WTC11 (cell line): Measurements from ENCODE around the gene CDC42EP4. TPM values are rescaled to one million over a fixed set of nuclear protein-coding genes. Genes with fewer than 3 reads are reported as not detected.

Experiments used
- ATAC-seq: fragments of 200-7000 bp; cut with Tn5 transposase; 2 replicates; pipeline ENCODE4 v1.10.0; 2021; ENCODE audit warnings: mild to moderate bottlenecking, moderate library complexity
- CTCF ChIA-PET: fragments of 300-600 bp; sonication (Branson Sonifier 250); formaldehyde crosslinking; loops from one replicate; lab custom pipeline; 2021; ENCODE audit warnings: antibody characterized with exemption; lab: Charles Lee
- POLR2A ChIA-PET: fragments of 350-600 bp; sonication (Branson Sonifier 250); formaldehyde crosslinking; loops from one replicate; lab custom pipeline; 2021; ENCODE audit warnings: antibody characterized with exemption; lab: Charles Lee
- DNase-seq: peaks from one replicate; pipeline ENCODE4 v3.0.0; 2021; ENCODE audit warnings: low spot score
- H3K27ac Mint-ChIP-seq: 2 replicates; pipeline ENCODE4 v1.8.0; 2021; ENCODE audit warnings: mixed read lengths
- H3K27me3 Mint-ChIP-seq: 2 replicates; pipeline ENCODE4 v1.8.0; 2021; ENCODE audit warnings: low read depth, mild to moderate bottlenecking, moderate library complexity, mixed read lengths
- H3K36me3 Mint-ChIP-seq: 2 replicates; pipeline ENCODE4 v1.8.0; 2021; ENCODE audit warnings: mixed read lengths
- H3K4me1 Mint-ChIP-seq: 2 replicates; pipeline ENCODE4 v1.8.0; 2022; ENCODE audit warnings: mixed read lengths
- H3K4me3 Mint-ChIP-seq: 2 replicates; pipeline ENCODE4 v1.8.0; 2021; ENCODE audit warnings: mild to moderate bottlenecking, moderate library complexity, mixed read lengths
- H3K9me3 Mint-ChIP-seq: 2 replicates; pipeline ENCODE4 v1.8.0; 2021; ENCODE audit warnings: mixed read lengths
- CREB1 ChIP-seq: sonication (generic); formaldehyde crosslinking; IDR thresholded peaks from 2 replicates; pipeline ENCODE4 v1.8.0; 2023; ENCODE audit warnings: mild to moderate bottlenecking, missing genetic modification reagents
- ELF4 ChIP-seq: sonication (generic); formaldehyde crosslinking; IDR thresholded peaks from 2 replicates; pipeline ENCODE4 v1.8.1; 2022; ENCODE audit warnings: low read depth, mild to moderate bottlenecking, moderate library complexity, missing genetic modification reagents
- ETV6 ChIP-seq: sonication (generic); formaldehyde crosslinking; IDR thresholded peaks from 2 replicates; pipeline ENCODE4 v1.8.1; 2022; ENCODE audit warnings: mild to moderate bottlenecking, missing genetic modification reagents
- FOXJ3 ChIP-seq: sonication (generic); formaldehyde crosslinking; IDR thresholded peaks from 2 replicates; pipeline ENCODE4 v1.9.0; 2021; ENCODE audit warnings: missing genetic modification reagents, mild to moderate bottlenecking, borderline replicate concordance
- FOXP1 ChIP-seq: sonication (generic); formaldehyde crosslinking; IDR thresholded peaks from 2 replicates; pipeline ENCODE4 v1.8.0; 2022; ENCODE audit warnings: missing genetic modification reagents, mild to moderate bottlenecking, moderate library complexity, borderline replicate concordance
- JAZF1 ChIP-seq: fragments of 250-450 bp; sonication (Bioruptor Pico); IDR thresholded peaks from 2 replicates; pipeline ENCODE4 v1.9.0; 2021; ENCODE audit warnings: moderate library complexity, mild to moderate bottlenecking, inconsistent platforms
- RELA ChIP-seq: sonication (generic); formaldehyde crosslinking; IDR thresholded peaks from 2 replicates; pipeline ENCODE4 v1.8.1; 2022; ENCODE audit warnings: missing genetic modification reagents, mild to moderate bottlenecking, borderline replicate concordance
- SP1 ChIP-seq: sonication (generic); formaldehyde crosslinking; conservative IDR thresholded peaks from 2 replicates; pipeline ENCODE4 v1.8.1; 2022; ENCODE audit warnings: missing genetic modification reagents
- TEAD1 ChIP-seq: sonication (generic); formaldehyde crosslinking; IDR thresholded peaks from 2 replicates; pipeline ENCODE4 v1.8.0; 2022; ENCODE audit warnings: mild to moderate bottlenecking, missing genetic modification reagents
- TEAD4 ChIP-seq: sonication (generic); formaldehyde crosslinking; IDR thresholded peaks from 2 replicates; pipeline ENCODE4 v1.8.0; 2022; ENCODE audit warnings: mild to moderate bottlenecking, missing genetic modification reagents
- TP53 ChIP-seq: sonication (generic); formaldehyde crosslinking; IDR thresholded peaks from 2 replicates; pipeline ENCODE4 v1.8.1; 2023; ENCODE audit warnings: mild to moderate bottlenecking, missing genetic modification reagents
- ZNF121 ChIP-seq: sonication (generic); formaldehyde crosslinking; IDR thresholded peaks from 2 replicates; pipeline ENCODE4 v1.8.0; 2023; ENCODE audit warnings: missing genetic modification reagents
- ZNF423 ChIP-seq: fragments of 250-450 bp; sonication (Bioruptor Pico); IDR thresholded peaks from 2 replicates; pipeline ENCODE4 v2.1.2; 2022; ENCODE audit warnings: mild to moderate bottlenecking, moderate library complexity
- total RNA-seq: library from RNA; stranded (reverse); gene quantifications from 3 replicates; pipeline ENCODE4 v1.2.3, GENCODE V29; 2021
- TF ChIP-seq, protein P1 (sequence below): sonication (generic); formaldehyde crosslinking; IDR thresholded peaks from 2 replicates; pipeline ENCODE4 v1.8.1; 2023; ENCODE audit warnings: mild to moderate bottlenecking, missing genetic modification reagents, moderate library complexity
- TF ChIP-seq, protein P2 (sequence below): sonication (generic); formaldehyde crosslinking; IDR thresholded peaks from 2 replicates; pipeline ENCODE4 v1.8.0; 2022; ENCODE audit warnings: mild to moderate bottlenecking, missing genetic modification reagents
- TF ChIP-seq, protein P3 (sequence below): sonication (generic); formaldehyde crosslinking; IDR thresholded peaks from 2 replicates; pipeline ENCODE4 v1.8.1; 2022; ENCODE audit warnings: missing genetic modification reagents, borderline replicate concordance
- TF ChIP-seq, protein P4 (sequence below): sonication (generic); formaldehyde crosslinking; IDR thresholded peaks from 2 replicates; pipeline ENCODE4 v1.8.0; 2023; ENCODE audit warnings: mild to moderate bottlenecking, missing genetic modification reagents
- TF ChIP-seq, protein P5 (sequence below): sonication (generic); formaldehyde crosslinking; conservative IDR thresholded peaks from 2 replicates; pipeline ENCODE4 v1.8.1; 2022; ENCODE audit warnings: mild to moderate bottlenecking, missing genetic modification reagents
- TF ChIP-seq, protein P6 (sequence below): sonication (generic); formaldehyde crosslinking; IDR thresholded peaks from 2 replicates; pipeline ENCODE4 v1.8.1; 2023; ENCODE audit warnings: mild to moderate bottlenecking, missing genetic modification reagents, borderline replicate concordance
- TF ChIP-seq, protein P7 (sequence below): sonication (generic); formaldehyde crosslinking; IDR thresholded peaks from 2 replicates; pipeline ENCODE4 v1.8.1; 2023; ENCODE audit warnings: mild to moderate bottlenecking, missing genetic modification reagents

Gene CDC42EP4
- total RNA-seq, 1 experiment from 2014 or later, result 18.8 TPM

DNA sequence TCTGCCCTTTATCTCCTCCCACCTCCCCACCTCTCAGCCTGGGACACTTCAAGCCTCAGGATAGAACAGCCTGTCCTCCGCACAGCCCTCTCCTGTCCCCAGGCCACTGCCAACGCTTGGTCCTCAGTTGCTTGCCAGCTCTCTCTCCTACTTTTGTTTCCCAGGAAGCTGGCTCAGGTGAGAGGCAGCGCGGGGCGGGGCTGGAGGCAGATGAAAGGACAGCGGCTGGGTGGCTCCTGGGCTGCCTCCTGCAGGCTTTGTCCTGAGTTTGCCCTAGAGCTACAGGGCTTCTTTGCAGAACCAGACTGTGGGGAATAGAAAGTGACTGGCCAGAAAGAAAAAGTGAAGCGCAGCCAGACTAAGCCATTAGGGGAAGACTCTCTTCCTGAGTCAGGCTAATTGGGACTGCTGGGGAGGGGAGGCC, 48.2 kb upstream of the CDC42EP4 start:
- DNase-seq (peak; percentile 81), ATAC-seq (peak; percentile 71)
- Mint-ChIP-seq H3K36me3 (no peaks in the 10 kb centered on the region), H3K9me3 (no peaks in the 10 kb centered on the region), H3K4me1 (peaks cover 46% of the 10 kb centered on the region), H3K4me3 (peak overlapping the region; percentile 40), H3K27me3 (no peaks in the 10 kb centered on the region), H3K27ac (peak overlapping the region; percentile 86)
- CTCF ChIA-PET, result interaction anchor here (0.6 to 8.9 kb wide), 19 partner anchors 10 to 803 kb away, joined by 3 to 66 read pairs (median 5); partner anchors contain the start of gene CDC42EP4
- POLR2A ChIA-PET, result interaction anchor here (0.6 to 1.3 kb wide), 7 partner anchors 9 to 636 kb away, joined by 3 to 8 read pairs (median 4); no protein-coding TSS in a partner anchor
- TF ChIP-seq ZNF121 (CRISPR knock-in tag), result 0 out of 2 replicates have a peak, but pooled peaks have one; percentile 46
- no peak for TF ChIP-seq TEAD4 (CRISPR knock-in tag)
- 0 out of 2 replicates have a peak, but pooled peaks have one; percentile 5 for TF ChIP-seq ZNF423
- TF ChIP-seq, protein P1, sequence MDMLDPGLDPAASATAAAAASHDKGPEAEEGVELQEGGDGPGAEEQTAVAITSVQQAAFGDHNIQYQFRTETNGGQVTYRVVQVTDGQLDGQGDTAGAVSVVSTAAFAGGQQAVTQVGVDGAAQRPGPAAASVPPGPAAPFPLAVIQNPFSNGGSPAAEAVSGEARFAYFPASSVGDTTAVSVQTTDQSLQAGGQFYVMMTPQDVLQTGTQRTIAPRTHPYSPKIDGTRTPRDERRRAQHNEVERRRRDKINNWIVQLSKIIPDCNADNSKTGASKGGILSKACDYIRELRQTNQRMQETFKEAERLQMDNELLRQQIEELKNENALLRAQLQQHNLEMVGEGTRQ (CRISPR knock-in tag), result 0 out of 2 replicates have a peak, but pooled peaks have one; percentile 2
- peak; percentile 46; the same call in 1 of the 2 replicates for TF ChIP-seq SP1 (CRISPR knock-in tag)

DNA sequence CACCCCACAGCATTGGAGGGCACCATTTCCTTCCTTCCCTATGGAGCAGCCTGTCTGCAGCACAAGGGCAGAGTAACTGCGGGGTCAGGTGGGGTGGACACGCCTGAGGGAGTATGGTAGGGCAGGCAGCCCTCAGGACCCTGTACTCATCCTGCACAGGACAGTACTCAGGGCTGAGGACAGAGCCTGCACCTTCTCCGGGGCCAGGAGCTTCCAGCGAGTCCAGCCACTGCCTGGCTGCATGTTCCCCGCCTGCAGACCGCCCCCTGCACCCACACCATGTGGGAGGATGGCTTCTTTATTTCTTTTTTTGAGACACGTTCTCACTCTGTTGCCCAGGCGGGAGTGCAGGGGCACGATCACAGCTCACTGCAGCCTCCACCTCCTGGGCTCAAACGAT, 47.6 kb upstream of the CDC42EP4 start:
- H3K4me3 Mint-ChIP-seq, result peak overlapping the region; percentile 4; the same call in 1 of the 2 replicates

DNA sequence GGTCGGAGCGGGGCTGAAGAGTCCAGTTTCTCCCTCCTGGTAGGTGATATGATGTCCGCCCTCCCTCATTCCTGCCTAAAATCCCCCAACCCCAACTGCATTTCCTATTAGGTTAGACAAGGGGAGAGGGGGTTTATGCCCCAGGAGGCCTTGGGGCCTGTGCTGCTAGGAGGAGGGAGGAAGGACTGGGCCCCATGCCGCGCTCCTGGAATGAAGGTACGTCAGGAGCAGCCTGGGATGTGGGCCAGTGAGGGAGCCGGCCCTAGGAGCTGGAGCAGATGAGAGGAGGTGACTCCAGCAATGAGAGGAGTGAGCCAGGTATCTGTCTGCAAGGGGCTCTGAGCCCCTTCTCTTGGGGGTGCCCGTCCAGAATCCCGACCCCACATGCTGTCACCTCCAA, 46.9 kb upstream of the CDC42EP4 start:
- DNase-seq, result no peak
- Mint-ChIP-seq H3K27me3 (no peaks in the 10 kb centered on the region), H3K27ac (no peak overlapping the region), H3K36me3 (no peaks in the 10 kb centered on the region), H3K4me3 (no peak overlapping the region), H3K4me1 (peaks cover 38% of the 10 kb centered on the region), H3K9me3 (no peaks in the 10 kb centered on the region)
- ChIA-PET CTCF (interaction anchor here (1.2 to 8.9 kb wide), 6 partner anchors 9 to 372 kb away, joined by 3 to 66 read pairs (median 16); partner anchors contain the start of gene CDC42EP4), POLR2A (no interaction called here)
- ATAC-seq, result no peak
- TF ChIP-seq, protein P2, sequence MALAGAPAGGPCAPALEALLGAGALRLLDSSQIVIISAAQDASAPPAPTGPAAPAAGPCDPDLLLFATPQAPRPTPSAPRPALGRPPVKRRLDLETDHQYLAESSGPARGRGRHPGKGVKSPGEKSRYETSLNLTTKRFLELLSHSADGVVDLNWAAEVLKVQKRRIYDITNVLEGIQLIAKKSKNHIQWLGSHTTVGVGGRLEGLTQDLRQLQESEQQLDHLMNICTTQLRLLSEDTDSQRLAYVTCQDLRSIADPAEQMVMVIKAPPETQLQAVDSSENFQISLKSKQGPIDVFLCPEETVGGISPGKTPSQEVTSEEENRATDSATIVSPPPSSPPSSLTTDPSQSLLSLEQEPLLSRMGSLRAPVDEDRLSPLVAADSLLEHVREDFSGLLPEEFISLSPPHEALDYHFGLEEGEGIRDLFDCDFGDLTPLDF (CRISPR knock-in tag), result no peak
- TF ChIP-seq FOXP1 (CRISPR knock-in tag) (no peak), CREB1 (CRISPR knock-in tag) (no peak), JAZF1 (CRISPR knock-in tag) (no peak), TEAD1 (no peak)
- TF ChIP-seq, protein P3, sequence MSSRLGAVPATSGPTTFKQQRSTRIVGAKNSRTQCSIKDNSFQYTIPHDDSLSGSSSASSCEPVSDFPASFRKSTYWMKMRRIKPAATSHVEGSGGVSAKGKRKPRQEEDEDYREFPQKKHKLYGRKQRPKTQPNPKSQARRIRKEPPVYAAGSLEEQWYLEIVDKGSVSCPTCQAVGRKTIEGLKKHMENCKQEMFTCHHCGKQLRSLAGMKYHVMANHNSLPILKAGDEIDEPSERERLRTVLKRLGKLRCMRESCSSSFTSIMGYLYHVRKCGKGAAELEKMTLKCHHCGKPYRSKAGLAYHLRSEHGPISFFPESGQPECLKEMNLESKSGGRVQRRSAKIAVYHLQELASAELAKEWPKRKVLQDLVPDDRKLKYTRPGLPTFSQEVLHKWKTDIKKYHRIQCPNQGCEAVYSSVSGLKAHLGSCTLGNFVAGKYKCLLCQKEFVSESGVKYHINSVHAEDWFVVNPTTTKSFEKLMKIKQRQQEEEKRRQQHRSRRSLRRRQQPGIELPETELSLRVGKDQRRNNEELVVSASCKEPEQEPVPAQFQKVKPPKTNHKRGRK, result no peak
- TF ChIP-seq, protein P4, sequence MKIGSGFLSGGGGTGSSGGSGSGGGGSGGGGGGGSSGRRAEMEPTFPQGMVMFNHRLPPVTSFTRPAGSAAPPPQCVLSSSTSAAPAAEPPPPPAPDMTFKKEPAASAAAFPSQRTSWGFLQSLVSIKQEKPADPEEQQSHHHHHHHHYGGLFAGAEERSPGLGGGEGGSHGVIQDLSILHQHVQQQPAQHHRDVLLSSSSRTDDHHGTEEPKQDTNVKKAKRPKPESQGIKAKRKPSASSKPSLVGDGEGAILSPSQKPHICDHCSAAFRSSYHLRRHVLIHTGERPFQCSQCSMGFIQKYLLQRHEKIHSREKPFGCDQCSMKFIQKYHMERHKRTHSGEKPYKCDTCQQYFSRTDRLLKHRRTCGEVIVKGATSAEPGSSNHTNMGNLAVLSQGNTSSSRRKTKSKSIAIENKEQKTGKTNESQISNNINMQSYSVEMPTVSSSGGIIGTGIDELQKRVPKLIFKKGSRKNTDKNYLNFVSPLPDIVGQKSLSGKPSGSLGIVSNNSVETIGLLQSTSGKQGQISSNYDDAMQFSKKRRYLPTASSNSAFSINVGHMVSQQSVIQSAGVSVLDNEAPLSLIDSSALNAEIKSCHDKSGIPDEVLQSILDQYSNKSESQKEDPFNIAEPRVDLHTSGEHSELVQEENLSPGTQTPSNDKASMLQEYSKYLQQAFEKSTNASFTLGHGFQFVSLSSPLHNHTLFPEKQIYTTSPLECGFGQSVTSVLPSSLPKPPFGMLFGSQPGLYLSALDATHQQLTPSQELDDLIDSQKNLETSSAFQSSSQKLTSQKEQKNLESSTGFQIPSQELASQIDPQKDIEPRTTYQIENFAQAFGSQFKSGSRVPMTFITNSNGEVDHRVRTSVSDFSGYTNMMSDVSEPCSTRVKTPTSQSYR (CRISPR knock-in tag), result no peak

More for the DNA sequence above, 47.6 kb upstream of the CDC42EP4 start:
- Mint-ChIP-seq H3K27ac (peak overlapping the region; percentile 86; the same call in 1 of the 2 replicates), H3K27me3 (no peaks in the 10 kb centered on the region), H3K36me3 (no peaks in the 10 kb centered on the region), H3K4me1 (peaks cover 44% of the 10 kb centered on the region), H3K9me3 (no peaks in the 10 kb centered on the region)
- ATAC-seq, result no peak
- TF ChIP-seq ETV6 (CRISPR knock-in tag) (no peak), RELA (no peak), TP53 (CRISPR knock-in tag) (no peak), ELF4 (CRISPR knock-in tag) (no peak), FOXJ3 (no peak)
- TF ChIP-seq, protein P5, sequence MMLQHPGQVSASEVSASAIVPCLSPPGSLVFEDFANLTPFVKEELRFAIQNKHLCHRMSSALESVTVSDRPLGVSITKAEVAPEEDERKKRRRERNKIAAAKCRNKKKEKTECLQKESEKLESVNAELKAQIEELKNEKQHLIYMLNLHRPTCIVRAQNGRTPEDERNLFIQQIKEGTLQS (CRISPR knock-in tag), result no peak
- TF ChIP-seq, protein P6, sequence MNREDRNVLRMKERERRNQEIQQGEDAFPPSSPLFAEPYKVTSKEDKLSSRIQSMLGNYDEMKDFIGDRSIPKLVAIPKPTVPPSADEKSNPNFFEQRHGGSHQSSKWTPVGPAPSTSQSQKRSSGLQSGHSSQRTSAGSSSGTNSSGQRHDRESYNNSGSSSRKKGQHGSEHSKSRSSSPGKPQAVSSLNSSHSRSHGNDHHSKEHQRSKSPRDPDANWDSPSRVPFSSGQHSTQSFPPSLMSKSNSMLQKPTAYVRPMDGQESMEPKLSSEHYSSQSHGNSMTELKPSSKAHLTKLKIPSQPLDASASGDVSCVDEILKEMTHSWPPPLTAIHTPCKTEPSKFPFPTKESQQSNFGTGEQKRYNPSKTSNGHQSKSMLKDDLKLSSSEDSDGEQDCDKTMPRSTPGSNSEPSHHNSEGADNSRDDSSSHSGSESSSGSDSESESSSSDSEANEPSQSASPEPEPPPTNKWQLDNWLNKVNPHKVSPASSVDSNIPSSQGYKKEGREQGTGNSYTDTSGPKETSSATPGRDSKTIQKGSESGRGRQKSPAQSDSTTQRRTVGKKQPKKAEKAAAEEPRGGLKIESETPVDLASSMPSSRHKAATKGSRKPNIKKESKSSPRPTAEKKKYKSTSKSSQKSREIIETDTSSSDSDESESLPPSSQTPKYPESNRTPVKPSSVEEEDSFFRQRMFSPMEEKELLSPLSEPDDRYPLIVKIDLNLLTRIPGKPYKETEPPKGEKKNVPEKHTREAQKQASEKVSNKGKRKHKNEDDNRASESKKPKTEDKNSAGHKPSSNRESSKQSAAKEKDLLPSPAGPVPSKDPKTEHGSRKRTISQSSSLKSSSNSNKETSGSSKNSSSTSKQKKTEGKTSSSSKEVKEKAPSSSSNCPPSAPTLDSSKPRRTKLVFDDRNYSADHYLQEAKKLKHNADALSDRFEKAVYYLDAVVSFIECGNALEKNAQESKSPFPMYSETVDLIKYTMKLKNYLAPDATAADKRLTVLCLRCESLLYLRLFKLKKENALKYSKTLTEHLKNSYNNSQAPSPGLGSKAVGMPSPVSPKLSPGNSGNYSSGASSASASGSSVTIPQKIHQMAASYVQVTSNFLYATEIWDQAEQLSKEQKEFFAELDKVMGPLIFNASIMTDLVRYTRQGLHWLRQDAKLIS (CRISPR knock-in tag), result no peak
- TF ChIP-seq, protein P7, sequence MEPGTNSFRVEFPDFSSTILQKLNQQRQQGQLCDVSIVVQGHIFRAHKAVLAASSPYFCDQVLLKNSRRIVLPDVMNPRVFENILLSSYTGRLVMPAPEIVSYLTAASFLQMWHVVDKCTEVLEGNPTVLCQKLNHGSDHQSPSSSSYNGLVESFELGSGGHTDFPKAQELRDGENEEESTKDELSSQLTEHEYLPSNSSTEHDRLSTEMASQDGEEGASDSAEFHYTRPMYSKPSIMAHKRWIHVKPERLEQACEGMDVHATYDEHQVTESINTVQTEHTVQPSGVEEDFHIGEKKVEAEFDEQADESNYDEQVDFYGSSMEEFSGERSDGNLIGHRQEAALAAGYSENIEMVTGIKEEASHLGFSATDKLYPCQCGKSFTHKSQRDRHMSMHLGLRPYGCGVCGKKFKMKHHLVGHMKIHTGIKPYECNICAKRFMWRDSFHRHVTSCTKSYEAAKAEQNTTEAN (CRISPR knock-in tag), result no peak
- CTCF ChIA-PET, result interaction anchor here (1.0 to 8.9 kb wide), 16 partner anchors 10 to 802 kb away, joined by 3 to 66 read pairs (median 6); partner anchors contain the start of gene CDC42EP4
- DNase-seq, result no peak
- POLR2A ChIA-PET, result interaction anchor here (1.0 to 1.3 kb wide), 3 partner anchors 12 to 635 kb away, joined by 3 to 8 read pairs (median 7); no protein-coding TSS in a partner anchor
